AG08396 (cell line): ENCODE data around the gene MNX1.

Source experiments
- DNase-seq: peaks from one replicate; pipeline ENCODE4 v3.0.0; 2012; ENCODE audit warnings: low spot score, mixed read lengths

Gene MNX1

DNA sequence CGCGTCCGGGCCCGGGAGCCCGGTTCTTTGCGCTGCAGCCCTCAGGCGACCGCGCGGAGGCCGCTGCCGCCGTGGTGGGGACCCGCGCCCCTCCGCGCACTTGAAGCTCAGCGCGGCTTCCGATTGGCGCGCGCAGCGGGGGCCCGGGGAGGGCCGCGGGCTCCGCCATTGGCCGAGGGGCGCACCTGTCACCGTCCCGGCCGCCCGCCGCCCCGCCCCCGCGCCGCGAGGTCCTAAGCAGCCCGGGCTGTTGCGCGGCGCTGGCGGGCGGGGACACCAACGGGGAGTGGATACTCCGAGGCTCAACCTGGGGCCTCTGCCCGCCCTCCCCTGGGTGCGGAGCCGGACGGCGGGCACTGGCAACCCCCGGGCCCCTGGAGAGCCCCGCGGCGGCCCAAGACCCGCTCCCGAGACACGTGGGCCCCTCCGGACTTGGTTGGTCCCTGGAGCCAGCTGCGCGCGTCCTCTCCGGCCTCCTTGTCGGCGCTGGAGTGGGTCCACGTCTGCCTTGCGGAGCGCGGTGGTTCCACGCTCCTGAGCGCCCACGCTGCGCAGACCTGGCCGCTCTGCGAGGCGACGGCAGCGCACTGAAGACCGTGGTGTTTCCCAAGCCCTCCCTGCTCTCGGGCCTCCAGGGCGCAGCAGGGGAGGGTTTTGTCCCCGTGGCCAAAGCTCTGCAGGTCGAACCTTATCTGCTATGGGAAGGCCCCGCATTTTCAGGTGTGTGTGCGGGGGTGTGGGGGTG, at the start of gene MNX1:
MNX1 (minus strand) TSS at position 76 of the 745 bp plus-strand sequence. CDS start 313 bp downstream, outside the sequence.
- DNase-seq: no peak

- no peak for DNase-seq
Measured at GRCh38 chr7:157059534-157059933, 49.1 kb upstream of the MNX1 start.

- DNase-seq: no peak
Measured at GRCh38 chr7:157058701-157059100, 48.2 kb upstream of the MNX1 start.

DNA sequence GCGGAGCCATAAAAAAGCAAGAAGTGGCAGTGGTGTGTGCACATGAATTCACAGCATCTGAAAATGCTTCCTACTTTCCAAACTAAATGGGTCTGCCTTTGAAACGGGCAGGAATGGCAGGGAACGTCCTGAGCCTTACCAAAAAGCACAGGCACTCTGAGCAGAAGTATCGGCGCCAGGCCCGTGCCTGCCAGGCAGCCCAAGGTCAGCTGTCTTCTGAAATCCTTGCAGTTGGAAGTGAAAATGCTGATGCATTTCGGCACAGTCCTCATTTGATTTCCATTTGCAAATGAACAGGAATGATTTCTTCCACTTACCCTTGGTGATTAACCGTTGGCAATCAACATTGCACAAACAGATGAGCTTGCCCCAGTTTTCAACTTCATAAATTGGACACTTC, 47.6 kb upstream of the MNX1 start:
- no peak for DNase-seq

- no peak for DNase-seq
Measured at GRCh38 chr7:157056957-157057902, 46.8 kb upstream of the MNX1 start.

- DNase-seq: no peak
Measured at GRCh38 chr7:157056246-157056645, 45.8 kb upstream of the MNX1 start.

DNA sequence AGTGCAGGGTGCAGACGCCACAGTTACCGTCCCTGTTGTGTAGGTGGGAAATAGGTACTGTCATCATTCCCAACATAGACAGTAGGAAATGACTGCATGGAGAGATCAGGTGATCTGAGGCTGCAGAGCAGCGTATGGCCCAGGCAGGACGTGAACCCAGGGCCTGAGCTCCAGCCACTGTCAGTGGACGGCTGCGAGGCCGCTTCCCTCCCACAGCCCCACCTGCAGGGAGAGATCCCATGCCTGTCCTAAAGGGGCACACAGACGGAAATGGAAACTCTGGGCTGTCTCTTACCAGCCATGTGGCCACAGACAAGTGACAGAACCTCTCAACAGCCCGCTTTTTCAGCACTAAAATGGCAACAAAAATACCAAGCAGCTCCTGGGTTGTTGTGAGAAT, 44.5 kb upstream of the MNX1 start:
- no peak for DNase-seq

GRCh38 chr7:157053118-157053517, 42.7 kb upstream of the MNX1 start:
- DNase-seq: no peak

- no peak for DNase-seq
Measured at GRCh38 chr7:157047148-157047547, 36.7 kb upstream of the MNX1 start.

DNA sequence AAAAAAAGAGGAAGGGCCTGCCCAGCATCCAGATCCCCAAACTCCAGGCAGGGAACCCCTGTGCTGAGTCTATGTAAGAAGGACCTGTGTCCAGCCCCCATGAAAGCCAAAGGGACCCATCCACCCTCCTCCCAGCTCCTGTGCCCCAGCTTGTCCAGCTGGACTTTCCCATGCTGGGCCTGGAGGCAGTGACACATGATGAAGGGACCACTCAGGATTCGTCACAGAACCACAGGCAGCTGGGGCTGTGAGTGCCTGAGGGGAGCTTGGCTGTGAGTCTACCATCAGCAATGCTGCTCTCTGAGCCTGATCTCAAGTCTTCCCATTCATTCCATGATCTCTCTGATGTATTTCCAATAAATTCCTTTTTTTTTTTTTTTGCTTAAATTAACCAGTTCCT, 36.2 kb upstream of the MNX1 start:
- DNase-seq: peak; percentile 74

DNA sequence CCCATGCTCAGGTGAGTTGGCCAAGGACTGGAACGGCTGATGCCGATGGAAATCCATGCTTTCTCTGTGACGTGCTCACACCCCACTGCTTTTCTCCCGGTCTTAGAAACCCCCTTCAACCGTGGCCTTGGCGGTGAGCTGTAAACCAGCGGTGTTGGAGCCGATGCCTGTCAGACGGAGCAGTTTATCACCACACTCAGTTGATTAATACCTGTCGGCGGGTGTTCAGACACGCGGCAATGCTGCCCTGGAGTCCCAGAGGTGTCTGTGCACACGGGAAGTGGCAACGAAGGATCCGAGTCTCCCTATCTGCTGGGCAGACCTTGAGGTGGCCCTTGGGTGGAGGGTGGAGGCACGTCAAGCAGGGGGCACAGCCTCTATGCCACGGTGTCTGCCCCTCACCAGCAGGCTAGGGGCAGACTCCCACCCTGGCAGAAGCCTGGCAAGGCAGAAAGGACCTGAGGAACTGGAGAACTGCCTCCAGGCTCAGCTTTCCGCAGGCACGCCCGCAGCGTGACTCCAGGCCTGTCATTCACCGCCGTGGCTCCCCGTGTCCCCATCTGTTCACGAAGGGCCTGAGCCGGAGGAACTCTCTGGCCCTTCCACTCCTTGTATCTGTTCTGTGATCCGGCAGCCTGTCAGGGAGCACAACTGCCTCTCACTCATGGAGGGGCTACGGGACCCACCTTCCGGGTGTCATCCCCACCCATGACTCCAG, 34.6 kb upstream of the MNX1 start:
- no peak for DNase-seq

GRCh38 chr7:157044147-157044687, 33.8 kb upstream of the MNX1 start:
- no peak for DNase-seq

- DNase-seq: peak; percentile 81
Measured at GRCh38 chr7:157043745-157044144, 33.3 kb upstream of the MNX1 start.

DNA sequence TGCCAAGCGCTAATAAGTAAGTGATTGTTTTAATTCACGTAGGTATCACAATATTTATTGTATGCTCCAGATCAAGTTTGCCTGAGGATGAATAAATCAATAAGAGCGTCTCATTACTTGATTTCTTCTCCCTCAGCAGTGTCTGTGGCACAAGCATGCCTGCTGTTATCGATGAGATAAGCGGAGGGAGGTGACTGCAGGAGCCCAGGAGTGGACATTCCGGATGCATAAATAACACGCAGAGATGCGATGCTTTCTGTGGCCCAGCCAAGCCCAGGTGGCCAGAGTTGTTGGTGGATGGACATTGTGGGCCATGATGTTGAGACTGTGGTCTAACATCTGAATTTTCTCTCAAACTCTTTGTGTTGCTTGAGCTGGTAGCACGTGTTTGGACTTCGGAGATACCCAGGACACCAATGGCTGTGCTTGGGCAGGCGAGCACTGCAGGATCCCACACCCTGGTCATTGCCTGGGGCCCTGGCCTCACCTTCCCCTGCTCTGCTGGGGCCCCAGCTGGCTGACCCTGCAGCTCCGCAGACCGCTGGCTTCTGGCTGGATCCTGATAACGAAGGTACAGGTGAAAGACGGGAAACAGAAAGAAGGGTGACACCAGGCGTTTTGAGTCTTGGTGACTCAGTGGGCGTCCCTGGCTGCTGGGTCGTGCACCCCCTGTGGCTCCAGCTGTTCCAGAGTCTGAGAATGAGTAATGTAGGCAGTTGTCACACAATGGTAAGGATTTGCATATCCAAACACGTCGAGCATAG, 31.2 kb upstream of the MNX1 start:
- no peak for DNase-seq

GRCh38 chr7:157041004-157041403, 30.5 kb upstream of the MNX1 start:
- DNase-seq: no peak

DNA sequence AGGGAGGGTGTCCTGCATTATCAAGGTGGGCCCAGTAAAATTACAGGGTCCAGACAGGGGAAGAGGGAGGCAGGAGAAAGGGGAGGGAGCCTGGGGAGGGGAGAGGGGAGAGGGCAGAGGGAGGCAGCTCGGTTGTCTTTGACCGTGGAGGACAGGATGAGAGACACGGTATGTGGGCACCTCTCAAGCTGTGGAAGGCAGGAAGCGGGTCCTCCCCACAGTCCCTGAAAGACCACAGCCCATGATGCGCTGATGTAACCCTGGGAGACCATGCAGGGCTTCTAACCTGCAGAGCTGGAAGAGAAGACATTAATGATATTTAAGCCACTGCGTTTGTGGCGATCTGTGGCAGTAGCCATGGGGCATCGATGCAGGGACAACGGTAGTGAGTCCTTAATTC, 27.2 kb upstream of the MNX1 start:
- DNase-seq: no peak

DNA sequence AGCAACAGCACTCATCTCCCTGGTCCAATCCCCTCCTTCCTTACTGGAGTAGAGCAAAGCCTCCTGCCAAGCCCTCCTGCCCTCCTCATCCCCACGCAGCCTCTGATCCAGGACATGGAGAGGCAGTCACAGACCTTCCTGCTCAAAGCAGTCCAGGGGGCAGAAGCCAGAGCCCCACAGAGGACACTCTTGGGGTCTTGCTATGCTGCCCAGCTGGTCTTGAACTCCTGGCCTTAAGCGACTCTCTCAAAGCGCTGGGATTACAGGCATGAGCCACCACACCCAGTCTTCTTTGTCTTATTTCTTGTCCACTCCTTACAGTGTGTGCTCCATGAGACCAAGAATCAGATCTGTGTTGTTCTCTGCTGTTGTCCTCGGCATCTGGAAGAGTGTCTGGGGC, 26.6 kb upstream of the MNX1 start:
- no peak for DNase-seq

DNA sequence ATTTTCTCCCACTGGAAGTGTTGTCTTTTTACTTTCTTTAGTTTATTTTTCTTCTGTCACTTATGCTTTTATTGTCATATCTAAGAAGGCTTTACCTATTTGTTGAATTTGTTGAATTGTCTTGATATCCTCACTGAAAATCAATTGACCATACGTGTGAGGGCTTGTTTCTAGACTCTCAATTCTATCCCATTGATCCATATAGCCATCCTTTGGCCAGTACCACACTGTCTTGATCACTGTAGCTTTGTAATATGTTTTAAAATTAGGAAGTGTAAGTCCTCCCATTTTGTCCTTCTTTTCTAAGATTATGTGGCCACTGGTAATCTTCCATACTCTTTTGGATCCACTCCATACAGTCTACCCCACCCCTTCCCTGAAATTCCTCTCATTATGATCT, 25.5 kb upstream of the MNX1 start:
- no peak for DNase-seq

- no peak for DNase-seq
Measured at GRCh38 chr7:157035302-157035701, 24.8 kb upstream of the MNX1 start.

DNA sequence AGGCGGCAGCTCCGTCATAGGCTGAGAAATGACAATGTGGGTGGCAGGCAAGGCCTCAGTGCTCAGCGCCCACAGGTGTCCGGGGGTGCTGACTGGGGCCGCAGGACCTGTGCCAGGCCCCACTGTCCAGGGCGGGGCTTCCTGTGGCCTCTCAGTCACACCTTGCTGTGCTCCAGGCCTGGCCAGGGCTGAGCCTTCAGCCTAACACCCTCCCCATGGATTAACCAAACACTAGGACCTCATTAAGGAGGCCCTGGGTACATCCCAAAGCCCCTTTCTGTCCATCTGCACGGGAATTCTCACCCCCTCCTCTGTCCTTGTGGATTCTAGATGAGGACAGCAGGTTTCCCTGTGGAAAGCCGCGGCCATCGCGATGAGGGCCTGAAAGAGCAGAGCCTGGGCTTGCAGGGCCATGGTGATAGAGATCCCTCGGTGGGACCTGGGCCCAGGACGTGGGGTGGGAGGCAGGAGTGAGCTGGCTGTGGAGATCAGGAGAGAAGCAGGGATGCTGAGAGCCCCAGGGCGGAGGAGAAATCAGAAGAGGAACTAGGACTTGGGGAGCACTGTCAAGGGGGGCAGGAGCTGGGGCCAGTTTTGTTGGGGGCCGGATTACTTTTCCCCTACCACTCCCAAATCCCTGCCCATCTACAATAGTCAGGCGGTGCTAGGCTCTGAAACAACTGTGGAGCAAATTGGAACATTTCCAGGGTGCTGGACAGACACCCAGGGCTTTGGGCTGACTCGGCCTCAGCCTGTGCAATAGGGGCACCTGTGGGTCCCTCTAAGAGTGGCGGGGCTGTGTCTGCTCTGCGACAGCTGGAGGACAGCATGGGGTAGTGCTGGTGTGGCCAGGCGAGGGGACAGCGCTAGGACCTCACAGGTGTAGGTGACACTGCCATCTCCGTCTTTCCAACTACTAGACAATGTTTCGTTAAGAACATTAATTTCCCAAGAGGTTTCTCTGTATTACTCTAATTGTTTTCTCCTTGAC, 23.3 kb upstream of the MNX1 start:
- DNase-seq: no peak
